GM19239 (cell line): ENCODE measurements around the gene KLF15.

Source experiments
- DNase-seq: peaks from one replicate; pipeline ENCODE4 v3.0.0; 2011; ENCODE audit warnings: low spot score; ENCODE audit not compliant: insufficient read length
- FAIRE-seq: peaks from 2 replicates; lab custom pipeline; 2011; peaks lifted over from hg19 to GRCh38; lab: Jason Lieb, UNC

KLF15 gene

DNA sequence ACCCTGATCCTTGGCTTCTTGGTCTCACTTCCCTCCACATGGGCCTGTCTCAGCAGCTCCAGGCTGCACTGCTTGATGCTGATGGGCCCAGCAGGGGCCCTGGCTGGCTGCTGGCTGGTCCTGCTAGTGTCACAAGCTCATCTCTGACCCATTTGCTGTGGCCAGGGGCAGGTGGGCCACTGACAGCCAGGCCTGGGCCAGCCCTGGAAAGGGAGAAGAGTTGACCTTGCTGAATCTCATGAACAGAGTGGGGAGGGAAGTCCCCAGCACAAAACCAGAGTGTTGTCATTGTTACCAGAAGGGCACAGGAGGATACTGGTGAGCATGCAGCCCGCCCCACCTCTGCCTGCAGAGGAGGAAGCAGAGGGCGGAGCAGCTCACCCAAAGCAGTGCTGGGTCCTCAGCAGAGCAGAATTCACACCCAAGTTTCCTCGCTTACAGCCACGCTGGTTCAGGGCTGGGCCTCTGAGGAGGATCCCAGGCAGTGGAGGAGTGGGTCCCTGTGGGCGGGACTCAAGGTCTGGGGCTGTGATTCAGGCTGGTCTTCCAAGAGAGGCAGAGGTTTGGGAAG, 7.6 kb upstream of the KLF15 start:
- FAIRE-seq (no peak), DNase-seq (no peak)

DNA sequence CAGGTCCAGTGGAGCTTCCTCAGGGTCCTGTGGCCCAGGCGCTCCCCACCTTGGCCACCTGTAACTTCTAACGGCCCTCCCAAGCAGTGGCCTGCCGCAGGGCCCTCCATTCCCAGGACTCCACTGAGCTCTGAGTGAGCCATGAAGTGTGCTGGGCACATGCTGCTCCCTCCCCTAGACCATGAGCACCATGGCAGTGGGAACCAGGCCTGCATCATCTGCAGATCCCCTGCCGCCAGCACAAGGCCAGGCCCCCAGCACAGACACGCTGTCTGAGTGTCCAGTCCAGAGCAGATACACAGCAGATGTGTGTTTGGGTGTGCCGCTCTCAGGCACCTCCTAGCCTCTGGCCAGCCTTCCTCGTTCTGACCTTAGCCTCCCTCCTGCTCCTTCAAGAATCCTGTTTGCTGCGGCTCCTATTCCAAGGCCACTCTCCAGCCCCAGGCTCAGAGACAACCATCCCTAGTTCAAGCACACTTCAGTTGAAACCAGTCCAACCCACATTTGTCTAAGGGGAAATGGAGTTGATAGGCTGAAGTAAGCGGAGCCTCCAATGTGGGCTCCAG, 7.0 kb upstream of the KLF15 start:
- no peak for FAIRE-seq
- DNase-seq: no peak

DNA sequence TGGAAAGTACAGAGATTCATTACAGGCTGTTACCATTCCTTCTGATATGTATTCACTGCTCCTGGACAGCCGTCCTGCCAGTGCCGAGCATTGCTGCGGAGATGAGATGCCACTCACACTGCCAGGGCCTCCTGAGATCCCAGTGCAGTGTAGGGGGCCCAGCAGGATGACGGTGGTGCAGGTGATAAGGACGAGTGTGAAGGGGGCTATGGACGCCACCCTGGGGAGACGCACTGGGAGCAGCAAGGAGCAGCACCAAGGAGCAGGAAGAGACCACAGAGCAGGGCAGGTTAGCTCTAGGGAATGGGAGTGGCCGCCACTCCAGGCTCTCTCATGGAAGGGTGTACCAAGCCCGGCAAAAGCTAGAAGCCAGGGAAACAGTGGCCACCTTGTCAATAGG, 4.0 kb upstream of the KLF15 start:
- FAIRE-seq (no peak), DNase-seq (no peak)

DNA sequence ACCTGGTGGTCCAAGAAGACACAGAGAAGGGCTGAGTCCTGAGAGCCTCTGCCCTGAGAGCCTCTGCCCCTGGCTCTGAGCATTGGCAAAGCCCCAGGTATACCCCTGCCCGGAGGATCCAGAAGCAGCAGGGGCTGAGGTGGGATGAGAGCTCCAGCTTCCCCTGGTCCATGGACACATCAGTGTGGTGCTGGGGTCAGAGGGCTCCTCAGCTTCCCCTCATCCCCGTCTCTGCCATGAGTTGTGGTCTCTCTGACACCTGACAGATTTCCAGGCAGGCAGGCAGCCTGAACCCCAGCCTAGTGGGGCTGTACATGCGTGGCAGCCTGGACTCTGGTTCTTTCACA, 3.5 kb upstream of the KLF15 start:
- DNase-seq: no peak
- FAIRE-seq: no peak

- no peak for FAIRE-seq
Observed at GRCh38 chr3:126360046-126360713, 3.0 kb upstream of the KLF15 start.

GRCh38 chr3:126358816-126359181, 1.6 kb upstream of the KLF15 start:
- FAIRE-seq (no peak), DNase-seq (no peak)

More at GRCh38 chr3:126360046-126360713, 3.0 kb upstream of the KLF15 start:
- DNase-seq: no peak

DNA sequence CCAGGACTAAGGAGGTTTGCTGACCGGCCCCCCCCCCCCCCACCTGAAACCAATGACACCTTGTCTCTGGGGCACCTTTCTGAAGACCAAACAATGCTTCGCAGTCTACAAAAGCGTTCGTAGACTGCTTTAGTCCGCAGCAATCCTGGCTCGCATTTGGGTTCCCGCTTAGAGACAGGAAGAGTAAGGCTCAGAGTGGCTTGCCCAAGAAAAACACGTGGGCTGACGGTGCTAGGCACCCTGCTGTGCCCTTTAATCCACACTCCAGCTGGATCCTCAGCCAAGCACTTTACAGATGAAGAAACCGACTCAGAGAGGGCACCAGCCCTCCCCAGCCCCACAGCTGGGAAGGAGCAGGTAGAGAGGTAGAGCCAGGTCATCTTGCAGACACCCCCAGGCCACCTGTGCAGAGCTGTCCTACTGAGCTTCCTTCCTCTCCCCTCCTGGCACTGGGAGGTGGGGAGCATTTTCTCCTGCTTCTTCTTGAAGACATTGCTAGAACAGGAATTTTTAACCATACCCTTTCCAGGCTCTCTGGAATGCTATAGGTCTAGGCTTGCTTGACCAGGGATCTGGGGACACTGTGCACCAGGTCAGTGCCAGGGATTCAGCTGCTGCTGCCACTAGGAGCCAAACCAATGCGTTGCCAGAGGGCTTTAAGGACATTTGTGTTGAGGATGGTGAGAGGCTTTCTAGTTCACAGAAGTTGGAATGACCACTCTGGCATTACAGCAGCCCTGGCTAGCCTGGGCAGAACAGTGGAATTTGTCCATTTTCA, 1.0 kb upstream of the KLF15 start:
- no peak for FAIRE-seq
- no peak for DNase-seq

GRCh38 chr3:126356373-126357264, 589 bp downstream of the KLF15 start:
- no peak for FAIRE-seq
- peak; percentile 38 for DNase-seq

DNA sequence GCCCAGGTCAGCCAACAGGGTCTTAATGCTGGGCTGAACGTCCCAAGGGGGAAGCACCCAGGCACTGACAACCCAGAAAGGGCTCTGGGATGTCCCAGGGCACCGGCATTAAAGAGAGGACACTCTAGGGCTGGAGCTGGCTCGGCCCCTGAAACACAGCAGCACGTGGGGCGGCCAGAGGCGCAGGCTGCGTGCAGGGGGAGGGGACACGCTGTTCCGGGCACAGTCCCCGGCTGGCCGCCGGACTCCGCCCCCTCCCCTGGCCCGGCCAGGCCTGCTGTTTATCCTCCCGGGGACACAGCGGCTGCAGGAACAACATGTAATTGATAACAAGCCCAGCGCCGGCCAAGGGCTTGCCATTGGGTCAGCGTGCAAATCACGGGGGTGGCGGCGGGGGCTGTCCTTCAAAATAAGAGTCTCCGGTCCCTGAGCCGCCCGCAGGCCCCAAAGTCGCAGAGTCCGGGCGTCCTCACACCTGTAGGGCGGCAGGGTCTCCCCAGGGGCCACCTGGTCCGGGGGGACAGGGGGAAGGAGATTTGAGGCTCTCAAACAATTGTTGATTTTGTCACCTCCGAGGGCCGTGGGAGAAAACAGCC, 1.3 kb downstream of the KLF15 start:
- DNase-seq: no peak

DNA sequence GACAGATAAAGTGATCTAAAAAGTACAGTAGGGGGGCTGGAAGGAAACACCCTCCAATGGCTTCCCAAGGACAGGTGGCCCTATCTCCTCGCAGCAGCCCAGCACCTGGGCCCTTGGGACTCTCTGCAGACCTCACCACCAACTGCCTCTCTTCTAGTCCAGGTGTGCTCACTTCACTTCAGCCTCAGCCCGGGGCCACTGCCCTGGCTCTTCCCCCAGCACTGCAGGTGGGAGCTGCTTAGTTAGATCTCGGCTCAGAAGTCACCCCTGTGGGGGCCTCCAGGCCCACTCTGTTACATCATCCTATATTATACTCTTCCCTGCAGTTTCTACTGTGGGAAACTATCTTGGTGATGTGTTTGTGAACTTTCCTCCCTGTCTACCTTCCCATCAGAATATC, 2.0 kb downstream of the KLF15 start:
- DNase-seq: no peak
- FAIRE-seq: no peak

More for the DNA sequence above, 1.3 kb downstream of the KLF15 start:
- FAIRE-seq: no peak

GRCh38 chr3:126354776-126355175, 2.4 kb downstream of the KLF15 start:
- DNase-seq (no peak), FAIRE-seq (no peak)

DNA sequence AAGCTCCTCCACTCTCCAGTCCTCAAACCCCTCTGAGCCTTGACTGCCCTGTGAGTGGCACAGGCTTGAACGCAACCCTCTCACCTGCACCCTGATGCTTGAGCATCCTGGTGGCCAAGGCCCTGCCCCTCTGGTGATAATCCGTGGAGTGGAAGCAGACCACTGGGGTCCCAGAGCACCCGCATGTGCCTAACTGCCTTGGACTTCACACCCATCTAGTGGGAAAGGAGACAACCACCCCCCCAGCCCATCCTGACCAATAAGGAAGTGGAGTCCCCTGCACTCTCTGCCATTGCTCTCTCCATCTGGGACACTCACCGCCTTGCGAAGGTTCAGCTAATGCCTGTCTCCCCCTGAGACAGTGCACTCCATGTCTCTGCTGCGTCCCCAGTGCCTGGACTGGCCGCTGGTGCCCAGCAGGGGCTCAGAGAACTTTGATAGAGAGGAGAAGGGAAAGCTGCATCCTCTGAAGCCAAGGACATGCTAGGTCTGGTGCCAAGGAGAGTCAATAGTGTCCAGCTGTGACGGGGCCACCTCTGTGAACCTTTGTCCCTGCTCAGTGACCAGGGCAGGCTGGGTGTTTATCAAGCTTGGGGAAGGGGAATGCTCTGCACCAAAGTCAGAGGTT, 3.4 kb downstream of the KLF15 start:
- DNase-seq (no peak), FAIRE-seq (no peak)

DNA sequence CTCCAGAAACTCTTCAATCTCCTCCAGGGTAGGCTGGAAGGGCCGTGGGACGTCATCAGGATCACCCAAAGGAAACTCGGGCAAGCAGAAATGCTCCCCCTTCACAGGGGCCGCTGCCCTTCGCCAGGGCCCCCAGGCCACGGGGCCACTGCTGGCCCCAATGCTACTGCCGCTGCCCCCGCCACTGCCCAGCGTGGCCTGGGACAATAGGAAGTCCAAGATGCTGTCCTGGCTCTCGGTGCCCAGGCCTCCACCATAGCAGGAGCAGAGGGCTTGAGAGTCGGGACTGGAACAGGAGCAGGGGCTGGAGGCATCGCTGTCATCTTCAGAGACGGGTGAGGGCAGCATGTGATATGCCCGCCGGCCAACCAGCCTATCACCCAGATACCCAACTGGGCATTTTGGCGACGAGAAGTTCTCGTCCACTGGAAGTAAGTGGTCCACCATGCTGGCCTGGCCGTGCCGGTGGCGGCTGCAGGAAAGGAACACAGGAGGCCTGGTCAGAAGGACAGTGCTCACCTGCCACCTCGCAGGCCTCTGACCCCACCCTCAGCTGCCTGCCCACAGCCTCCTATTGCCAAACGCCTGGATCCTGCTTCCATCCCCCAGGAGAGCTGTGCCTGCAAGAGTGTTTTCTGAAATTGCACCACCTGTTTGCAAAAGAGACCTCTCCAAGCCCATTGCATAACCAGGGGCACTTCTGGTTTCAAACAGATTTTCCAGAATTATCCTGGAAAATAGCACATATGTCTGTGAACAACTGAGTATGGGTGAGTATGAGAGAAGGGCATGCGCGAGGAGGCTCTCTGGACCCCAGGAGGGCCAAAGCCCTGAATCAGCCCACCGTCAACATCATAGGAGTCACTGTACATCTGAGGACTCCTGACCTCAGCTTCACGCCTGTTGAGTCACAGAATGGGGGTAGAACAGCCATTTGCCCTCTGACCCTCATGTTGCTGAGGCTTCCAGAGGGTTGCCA, 4.4 kb downstream of the KLF15 start:
- DNase-seq: no peak
- no peak for FAIRE-seq

DNA sequence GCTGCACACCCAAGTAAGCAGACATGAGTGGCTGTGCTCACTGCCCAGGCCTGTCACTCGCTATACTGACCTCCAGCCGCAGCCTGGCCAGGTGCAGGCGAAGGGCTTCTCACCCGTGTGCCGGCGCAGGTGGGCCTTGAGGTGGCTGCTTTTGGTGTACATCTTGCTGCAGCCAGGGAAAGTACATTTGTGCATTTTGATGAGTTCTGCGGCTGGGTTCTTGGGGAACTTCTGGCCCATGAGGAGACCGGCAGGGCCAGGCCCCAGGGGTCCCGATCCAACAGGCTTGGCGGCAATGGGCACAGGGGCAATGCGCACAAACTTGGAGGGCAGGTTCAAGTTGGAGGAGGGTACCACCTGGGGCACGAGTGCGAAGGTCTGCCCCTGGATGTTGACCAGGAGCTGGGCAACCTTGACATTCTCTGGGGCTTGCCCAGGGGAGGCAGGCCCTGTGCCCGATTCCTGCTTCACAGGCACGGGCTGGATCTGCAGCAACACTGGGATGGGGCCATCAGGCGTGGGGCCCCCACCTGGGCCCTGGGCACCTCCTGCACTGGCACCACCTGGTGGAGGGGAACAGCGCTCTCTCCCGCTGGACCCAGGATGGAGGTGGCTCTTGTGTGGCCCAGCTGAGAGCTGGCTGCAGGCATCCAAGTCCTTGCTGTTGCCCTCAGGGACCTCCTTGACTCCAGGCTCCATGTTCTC, 5.3 kb downstream of the KLF15 start:
- no peak for DNase-seq
- FAIRE-seq: no peak

- FAIRE-seq (no peak), DNase-seq (no peak)
Observed at GRCh38 chr3:126351086-126351770, 6.0 kb downstream of the KLF15 start.

DNA sequence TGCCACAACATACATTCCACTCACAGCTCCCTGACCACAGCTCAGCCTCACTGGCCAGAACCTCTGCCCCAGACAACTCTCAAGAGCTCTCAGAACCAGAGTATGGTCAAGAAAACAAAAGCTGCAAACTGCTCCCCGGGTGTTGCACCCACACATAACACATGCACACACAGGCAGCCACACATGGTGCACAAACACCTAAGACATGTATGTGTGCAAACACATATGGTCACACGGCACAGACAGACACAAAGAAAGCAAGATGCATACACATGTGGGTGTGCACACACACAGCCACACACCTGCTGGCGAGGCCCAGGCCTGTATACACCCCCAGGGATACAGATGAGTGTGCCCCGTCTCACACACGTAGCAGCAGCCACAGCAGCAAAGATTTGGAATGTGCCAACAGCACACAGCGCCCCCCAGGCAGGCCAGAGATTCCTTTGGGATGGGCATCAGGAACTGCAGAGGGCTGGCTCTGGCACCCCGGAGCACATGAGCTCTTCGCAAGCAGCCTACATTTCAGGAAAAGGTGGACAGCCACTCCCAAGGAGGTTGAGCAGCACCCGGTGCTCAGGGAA, 6.6 kb downstream of the KLF15 start:
- DNase-seq (no peak), FAIRE-seq (no peak)
